ENCODE results near the gene CYTH2. TPM values are rescaled to one million over a fixed set of nuclear protein-coding genes. Genes with fewer than 3 reads are reported as not detected.
"Not testable (repeated sequence)": the region's sequence is repeated elsewhere in the genome, so short reads cannot be mapped to it uniquely, and the experiment has no call there.

The CYTH2 gene
- total RNA-seq, 1 experiment from 2014 or later, result 26.3 TPM

DNA sequence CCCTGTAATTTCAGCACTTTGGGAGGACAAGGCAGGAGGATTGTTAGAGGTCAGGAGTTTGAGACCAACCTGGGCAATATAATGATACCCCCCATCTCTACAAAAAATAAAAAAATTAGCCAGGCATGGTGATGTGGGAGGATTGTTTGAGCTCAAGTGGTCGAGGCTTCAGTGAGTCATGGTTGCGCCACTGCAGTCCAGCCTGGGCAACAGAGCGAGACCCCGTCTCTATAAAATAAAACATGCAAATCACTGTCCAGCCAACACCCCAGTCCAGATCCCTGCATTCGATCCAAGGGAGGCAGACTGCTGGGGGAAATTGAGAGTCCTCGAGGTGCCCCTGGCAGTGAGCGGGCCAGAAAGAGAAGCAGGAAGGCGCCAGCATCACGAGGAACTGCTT is 7.0 kb downstream of the CYTH2 start:
- no peak for DNase-seq (ENCODE audit: extremely low read depth, low read depth)

DNA sequence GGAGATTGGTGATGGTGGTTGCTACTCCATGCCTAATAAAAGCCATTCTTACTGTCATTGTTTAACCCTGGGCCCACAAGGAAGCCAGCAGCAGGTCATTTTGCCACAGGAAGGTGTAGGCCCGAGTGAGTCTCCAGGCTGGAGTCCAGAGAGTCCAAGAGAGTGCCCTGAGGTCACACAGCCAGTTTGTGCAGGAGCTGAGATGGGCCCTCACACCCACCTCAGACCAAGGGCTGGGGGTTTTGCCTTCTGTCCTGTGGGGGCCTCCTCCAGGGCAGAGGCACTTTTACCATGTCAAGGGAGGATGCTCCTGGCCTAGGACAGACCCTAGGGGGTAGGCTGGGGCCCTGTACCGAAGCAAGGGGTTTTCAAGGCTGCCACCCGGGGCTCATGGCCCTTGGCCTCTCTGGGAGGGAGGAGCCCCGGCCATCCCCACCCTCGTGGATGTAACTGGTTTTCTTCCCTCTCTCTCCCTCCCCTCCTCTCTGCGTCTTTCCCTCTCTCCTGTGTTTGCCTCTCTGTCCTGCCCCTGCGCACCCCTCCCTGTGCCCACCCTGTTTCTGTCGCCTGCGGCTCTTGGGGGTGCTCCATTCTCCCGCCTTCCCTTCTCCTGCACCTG is 8.0 kb downstream of the CYTH2 start:
- DNase-seq (ENCODE audit: extremely low read depth, low read depth), result no peak

DNA sequence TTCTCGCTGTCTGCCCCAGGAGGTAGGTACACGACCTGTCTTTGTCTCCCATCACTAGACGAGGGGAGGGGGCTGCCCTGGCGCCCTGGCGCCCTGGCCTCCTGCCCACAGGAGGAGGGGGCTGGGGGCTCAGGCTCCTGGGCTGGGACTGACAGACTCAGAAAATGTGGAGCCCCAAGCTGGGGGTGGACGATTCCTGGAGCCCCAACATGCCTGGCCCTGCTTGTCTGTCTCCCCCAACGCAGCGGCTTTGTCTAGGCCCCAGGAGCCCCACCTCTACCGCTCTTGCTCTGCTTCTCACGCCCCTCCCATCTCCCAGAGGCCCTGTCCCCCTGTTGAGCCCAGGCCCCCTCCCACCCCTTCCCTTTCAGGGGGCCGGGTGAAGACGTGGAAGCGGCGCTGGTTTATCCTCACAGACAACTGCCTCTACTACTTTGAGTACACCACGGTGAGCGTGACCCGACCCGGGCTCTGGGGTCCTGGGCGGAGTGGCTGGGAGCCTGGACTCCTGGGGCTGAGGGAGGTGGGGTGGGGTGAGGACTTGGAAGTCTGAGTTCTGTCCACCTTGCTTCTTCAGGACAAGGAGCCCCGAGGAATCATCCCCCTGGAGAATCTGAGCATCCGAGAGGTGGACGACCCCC is 8.6 kb downstream of the CYTH2 start:
- no peak for DNase-seq (ENCODE audit: extremely low read depth, low read depth)

DNA sequence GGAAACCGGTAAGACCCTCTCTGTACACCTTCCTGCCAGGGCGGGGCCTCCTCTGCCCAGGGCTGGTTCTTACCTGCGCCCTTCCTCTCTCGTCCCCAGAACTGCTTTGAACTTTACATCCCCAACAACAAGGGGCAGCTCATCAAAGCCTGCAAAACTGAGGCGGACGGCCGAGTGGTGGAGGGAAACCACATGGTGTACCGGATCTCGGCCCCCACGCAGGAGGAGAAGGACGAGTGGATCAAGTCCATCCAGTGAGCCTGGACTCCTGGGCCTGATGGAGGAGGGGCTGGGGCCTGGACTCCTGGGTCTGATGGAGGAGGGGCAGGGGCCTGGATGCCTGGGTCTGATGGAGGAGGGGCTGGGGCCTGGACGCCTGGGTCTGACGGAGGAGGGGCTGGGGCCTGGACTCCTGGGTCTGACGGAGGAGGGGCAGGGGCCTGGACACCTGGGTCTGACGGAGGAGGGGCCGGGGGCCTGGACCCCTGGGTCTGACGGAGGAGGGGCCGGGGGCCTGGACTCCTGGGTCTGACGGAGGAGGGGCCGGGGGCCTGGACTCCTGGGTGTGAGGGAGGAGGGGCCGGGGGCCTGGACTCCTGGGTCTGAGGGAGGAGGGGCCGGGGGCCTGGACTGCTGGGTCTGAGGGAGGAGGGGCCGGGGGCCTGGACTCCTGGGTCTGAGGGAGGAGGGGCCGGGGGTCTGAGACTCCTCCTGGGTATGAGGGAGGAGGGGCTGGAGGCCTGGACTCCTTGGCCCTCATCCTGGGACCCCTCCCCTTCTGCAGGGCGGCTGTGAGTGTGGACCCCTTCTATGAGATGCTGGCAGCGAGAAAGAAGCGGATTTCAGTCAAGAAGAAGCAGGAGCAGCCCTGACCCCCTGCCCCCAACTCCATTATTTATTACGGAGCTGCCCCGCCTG is 9.4 kb downstream of the CYTH2 start:
- no peak for DNase-seq (ENCODE audit: extremely low read depth, low read depth)

DNA sequence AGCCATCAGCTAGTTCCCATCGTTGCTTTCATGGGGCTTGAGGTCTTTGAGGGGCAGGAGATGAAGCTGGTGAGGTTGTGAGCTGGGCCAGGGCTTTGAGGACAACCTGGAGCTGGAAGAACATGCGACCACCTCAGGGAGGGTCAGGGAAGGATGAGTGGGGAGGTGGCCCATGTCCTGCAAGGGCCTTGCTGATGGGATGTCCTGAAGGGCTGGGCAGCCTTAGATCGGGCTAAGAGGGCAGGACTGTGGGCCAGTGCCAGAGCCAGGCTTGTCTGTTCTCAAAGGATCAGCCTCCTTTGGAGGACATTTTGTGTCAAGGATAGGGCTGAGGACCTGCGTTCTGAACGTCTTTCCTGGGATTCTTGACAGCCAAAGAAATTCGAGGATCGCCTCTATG is 10.5 kb downstream of the CYTH2 start:
- DNase-seq (ENCODE audit: extremely low read depth, low read depth), result no peak

DNA sequence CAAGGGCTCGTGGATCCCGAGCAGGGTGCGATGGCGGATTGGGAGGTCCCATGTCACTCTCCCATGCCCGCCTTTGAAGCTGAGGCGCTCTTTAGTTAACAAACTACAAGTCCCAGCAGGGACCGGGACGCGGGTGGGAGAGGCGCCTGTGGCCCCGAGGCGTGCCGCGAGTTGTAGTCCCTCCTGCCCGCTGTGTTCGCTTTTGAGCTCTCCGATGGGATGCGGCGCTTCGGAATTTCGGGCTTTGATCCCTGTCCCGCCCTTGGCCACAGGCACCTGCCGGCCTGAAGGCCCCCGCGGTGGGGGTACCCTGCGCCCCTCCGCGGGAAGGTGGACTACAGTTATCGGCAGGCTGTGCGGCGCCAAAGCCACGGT is 11.0 kb downstream of the CYTH2 start:
- no peak for DNase-seq (ENCODE audit: extremely low read depth, low read depth)

DNA sequence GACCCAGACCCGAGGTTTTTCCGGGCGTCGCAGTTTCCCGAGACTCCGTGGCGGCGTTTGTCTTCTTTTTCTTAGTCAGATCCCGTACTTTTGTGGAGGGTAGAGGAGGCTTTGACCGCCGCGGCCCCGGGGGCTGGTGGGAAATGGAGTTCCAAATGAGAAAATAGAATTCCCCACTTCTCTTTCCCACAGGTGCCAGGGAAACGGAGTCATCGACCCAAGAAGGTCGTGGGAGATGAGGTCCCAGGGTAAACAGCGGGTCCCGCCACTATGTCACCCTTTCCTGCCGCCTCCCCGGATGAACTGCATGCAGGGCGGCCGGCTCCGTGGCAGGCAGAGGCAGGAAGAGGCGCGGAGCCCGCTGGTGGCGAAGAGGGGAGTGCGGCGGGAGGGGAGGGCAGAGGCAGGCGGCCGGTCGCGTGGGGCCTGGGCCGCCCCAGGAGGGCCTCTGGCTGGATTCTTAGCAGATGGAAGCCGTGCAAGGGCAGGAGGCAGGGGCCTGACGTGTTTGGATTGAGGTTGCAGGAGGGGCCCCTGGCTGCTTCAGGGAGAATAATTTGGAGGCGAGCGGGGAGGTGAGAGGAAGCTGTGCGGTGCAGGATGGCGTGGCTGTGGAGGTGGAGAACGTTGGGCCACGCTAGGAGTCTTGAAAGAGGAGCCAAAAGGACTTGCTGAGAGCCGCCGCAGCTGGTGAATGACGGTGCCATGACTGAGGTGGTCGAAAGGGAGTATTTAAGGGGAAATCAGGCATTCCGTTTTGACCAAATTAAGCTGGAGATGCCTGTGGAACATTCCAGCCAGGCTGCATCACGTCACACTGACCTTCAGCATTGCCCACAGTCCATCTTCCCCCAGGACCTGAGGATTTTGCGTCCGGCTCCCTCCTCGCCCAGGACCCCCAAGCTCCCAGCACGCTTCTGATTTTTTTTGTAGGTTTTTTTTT is 11.7 kb downstream of the CYTH2 start:
- no peak for DNase-seq (ENCODE audit: extremely low read depth, low read depth)

DNA sequence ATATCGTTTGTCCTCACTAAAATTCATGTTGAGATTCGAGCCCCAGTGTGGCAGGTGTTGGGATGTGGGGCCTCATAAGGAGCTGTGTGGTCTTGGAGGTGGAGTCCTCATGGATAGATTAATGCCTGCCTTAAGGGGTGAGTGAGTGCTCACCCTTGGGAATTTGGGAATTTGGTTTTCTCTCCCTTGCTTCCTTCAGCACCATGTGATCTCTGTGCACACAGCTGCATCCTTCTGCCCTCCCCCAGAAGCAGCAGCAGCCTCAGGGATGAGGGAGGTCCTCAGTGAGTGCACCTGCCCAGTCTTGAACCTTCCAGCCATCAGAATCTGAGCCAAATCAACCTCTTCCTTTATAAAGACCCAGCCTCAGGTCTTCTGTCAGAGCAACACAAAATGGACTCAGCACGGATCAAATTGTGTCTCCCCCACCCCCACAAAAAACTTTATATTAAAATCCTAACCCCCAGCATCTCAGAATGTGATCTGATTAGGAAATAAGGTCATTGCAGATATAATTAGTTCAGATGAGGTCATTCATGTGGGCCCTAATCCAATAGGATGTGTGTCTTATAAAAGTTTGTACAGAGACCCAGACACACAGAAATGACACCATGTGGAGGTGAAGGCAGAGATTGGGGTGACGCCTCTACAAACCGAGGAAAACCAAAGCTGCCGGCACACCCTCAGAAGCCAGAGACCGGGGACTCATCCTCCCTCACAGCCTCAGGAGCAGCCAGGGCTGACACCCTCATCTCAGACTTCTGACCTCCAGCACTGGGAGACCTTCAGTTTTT is 12.9 kb downstream of the CYTH2 start:
- no peak for DNase-seq (ENCODE audit: extremely low read depth, low read depth)

DNA sequence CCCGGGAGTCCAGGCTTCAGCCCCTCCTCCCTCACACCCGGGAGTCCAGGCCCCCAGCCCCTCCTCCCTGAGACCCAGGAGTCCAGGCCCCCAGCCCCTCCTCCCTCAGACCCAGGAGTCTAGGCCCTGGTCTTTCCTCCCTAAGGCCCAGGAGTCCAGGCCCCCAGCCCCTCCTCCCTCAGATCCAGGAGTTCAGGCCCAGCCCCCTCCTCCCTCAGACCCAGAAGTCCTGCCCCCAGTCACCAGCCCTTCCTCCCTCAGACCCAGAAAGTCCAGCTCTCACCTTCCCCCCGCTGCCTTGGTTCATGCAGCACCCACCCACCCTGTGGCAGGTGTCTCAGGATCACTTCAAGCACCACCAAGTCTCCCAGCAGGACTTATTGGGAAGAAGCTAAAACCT is 14.1 kb downstream of the CYTH2 start:
- no peak for DNase-seq (ENCODE audit: extremely low read depth, low read depth)

DNA sequence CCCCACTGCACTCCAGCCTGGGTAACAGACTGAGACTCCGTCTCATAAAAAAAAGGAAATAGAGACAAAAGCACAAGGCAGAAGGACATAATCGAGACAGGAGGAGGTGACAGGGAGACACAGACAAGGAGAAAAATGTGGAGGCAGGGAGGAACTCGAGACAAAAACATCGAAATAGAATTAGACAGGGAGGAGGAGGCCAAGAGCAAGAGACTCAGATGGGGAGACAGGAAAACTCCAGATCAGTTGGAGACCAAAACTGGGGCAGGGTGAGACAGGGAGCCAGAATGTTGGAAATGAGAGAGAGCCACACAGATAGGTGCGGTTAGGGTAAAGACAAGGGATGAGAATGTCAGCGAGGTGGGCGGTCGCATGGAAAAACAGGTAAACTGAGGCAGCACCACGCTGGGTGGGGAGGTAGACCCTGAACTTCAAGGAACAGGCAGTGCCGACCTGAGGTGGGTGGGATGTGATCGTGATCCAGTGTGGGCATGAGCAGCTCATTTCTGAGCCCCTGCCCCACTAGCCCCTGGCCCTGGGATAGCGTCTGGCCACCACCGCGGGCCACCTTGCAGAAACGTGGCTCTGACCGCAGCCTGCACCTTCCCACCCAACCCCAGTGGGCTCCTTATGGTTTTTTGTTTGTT is 15.2 kb downstream of the CYTH2 start:
- DNase-seq (ENCODE audit: extremely low read depth, low read depth), result no peak

DNA sequence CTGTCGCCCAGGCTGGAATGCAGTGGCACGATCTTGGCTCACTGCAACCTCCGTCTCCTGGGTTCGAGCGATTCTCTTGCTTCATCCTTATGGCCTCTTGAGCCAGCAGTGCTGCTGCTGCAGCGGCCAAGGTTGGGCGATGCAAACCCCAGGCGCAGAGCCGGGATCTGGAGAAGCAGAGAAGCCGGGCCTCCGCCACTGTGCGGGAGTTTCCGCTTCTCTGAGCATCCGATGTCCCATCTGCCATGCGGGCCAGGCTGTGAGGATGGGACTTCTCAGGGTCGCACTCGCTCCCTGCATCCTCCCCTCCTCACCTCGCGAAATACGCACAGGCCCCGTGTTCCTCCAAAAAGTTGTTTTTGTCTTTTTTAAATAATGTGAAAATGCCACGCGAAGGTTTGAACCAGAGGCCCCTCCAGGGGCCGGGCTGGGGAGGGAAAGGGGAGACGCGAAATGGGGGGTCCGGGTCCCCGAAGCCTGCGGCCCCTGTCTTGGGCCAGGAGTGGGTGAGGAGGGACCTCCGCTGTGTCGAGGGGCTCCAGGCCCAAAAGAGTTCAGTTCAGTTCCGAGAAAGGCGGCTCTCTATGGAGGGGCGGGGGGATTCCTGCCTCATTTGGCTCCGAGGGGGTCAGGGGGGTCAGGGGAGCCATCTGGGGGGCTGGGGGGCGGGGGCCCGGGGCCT is 15.9 kb downstream of the CYTH2 start:
- no peak for DNase-seq (ENCODE audit: extremely low read depth, low read depth)

DNA sequence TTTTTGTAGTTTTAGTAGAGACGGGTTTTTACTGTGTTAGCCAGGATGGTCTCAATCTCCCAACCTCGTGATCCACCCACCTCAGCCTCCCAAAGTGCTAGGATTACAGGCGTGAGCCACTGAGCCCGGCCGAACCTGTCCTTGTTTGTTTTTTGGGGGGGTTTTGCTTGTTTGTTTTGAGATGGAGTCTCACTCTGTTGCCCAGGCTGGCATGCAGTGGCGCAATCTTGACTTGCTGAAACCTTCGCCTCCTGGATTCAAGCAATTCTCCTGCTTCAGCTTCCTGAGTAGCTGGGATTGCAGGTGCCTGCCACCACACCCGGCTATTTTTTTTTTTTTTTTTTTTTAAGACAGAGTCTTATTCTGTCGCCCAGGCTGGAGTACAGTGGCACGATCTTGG is 17.5 kb downstream of the CYTH2 start:
- not testable (repeated sequence) for DNase-seq (ENCODE audit: extremely low read depth, low read depth)

DNA sequence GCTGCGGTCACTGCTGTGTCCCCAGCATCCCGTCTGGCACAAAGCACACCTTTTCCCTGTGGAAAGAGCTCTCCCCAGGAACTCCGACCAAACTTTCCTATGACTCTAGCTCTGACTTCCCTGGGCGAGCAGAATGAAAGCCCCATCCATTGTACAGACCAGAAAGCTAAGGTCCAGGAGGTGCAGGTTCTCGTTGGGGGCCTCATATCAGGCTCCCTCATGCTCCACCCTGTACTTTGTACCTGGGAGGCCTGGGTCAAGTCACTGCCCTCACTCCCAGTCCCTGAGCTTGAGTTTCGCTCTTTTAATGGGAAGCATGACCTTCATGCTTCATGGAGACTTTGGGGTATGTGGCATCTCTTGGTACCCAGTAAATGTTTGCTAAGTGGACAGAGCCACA is 18.4 kb downstream of the CYTH2 start:
- no peak for DNase-seq (ENCODE audit: extremely low read depth, low read depth)

DNA sequence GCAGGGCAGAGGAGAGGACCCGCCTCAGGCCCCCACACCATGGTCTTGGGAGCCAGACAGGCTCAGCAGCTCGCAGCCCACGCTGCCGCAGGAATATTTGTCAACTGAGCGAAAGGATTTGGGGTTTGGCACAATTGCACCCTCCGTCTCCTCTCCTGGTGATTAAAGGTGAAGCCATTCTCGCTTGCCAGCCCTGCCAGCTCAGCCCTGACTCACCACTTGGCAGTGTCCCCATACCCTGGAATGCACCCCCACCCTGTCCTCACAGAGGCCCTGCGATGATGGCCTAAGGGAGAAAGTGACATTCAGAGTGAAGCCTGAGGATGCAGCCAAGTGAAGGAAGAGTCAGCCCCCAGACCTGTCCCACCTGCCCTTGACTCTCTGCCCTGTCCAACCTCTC is 18.8 kb downstream of the CYTH2 start:
- DNase-seq (ENCODE audit: extremely low read depth, low read depth), result peak; percentile 80

DNA sequence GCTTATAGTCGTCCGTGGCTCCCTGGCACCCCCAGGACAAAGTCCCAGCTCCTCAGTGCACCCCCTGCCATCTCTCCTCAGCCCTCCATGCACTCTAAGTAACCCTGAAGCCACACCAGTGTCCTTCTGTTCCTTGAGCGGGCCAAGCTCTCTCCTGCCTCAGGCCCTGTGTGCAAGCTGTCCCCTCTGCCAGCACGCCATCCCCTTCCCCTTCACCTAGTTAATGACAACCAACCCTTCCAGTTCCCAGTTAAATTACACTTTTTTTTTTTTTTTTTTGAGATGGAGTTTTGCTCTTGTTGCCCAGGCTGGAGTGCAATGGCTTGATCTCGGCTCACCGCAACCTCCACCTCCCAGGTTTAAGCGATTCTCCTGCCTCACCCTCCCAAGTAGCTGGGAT is 19.3 kb downstream of the CYTH2 start:
- DNase-seq (ENCODE audit: extremely low read depth, low read depth), result not testable (repeated sequence)

DNA sequence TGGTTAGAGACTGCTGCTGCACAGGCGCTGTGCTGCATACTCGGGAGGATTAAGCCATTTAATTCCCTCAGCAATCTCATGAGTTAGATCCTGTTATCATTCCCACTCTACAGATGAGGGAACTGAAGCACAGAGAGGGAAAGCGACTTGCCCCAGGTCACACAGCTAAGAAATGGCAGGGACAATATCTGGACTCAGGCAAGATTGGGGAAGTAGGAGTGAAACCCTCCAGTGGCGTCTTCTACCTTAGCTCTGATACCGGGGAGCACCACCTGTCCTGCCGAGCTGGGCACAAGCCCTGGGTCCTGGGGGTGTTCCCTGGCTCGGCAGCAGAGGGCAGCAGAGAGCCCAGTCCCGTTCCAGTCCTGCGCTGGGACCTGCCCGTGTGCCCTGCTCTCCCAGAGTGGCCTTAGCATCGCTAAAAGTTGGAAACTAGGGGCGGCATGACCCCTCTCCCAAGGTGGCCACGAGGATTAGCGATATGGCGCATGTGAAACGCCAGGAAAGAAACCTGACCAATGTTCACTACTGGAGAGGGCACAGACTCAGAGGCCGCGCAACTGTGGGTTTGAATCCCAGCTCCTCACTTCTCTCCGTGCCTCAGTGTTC is 20.5 kb downstream of the CYTH2 start:
- peak; percentile 55 for DNase-seq (ENCODE audit: extremely low read depth, low read depth)

DNA sequence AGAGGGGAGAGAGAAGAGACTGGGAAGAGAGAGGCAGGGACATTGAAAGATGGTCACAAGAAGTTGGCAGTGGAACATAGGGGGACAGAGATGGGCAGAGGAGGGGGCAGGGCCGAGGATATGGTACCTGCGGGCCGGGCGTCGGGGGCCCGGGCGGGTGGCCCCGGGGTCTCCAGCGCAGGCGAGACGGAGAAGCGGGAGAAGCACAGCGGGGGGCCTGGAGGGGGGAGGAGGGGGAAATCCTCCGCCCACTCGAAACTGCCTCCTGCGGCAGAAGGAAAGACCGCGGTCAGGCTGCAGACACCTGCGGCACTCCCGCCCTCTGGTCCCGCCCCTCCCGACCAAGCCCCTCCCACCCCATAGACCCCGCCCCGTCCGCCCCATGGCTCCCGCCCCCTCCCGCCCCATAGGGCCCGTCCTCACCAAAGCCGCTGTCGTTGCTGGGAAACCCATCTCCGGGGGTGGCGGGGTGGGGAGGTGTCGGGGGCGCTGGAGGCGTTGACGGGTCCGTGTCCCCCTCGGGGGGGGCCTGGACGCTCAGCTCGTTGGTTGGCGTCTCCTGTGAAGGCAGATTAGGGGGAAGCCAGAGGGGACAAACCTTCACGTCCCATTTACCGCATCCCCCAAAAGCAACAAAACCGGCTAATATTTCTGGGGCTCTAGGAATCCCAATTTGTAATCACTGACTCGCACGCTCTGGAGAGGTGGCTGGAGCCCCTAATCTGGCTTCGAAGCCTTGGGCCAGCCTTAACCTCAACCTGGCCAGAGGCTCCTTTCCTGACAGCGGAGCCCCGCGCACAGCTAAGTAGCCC is 22.0 kb downstream of the CYTH2 start:
- DNase-seq (ENCODE audit: extremely low read depth, low read depth), result no peak

DNA sequence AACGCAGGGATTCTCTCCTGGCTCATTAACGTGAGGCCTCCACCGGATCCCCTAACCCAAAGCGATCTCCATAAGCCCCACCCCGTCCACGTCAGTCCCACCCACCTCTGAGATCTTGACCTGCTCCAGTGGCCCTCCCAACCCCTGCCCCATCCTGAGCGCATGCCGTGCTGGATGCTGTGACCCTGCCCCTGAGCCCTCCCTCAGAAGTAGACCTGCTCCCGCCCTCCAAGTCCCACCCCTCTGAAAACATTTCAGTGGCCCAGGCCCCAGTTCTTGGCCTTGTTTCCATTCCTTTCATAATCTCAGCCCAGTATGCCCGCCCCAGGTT is 22.6 kb downstream of the CYTH2 start:
- DNase-seq (ENCODE audit: extremely low read depth, low read depth), result no peak

All from NCI-H460 (cell line).